SU-DHL-6 (cell line): Measurements from ENCODE around the gene MAPK8.

Experiments
- H2AFZ ChIP-seq: fragments of 200-600 bp; sonication (generic); 2 replicates; pipeline ENCODE4 v1.6.1; 2014; ENCODE audit warnings: low read depth, mild to moderate bottlenecking, moderate library complexity, mixed read lengths, antibody characterized with exemption, low read length; ENCODE audit not compliant: severe bottlenecking
- H3F3A ChIP-seq: fragments of 200-600 bp; shearing (Covaris generic); 2 replicates; pipeline ENCODE4 v1.6.0; 2016; ENCODE audit warnings: antibody characterized with exemption, mild to moderate bottlenecking; ENCODE audit not compliant: insufficient read depth
- H3K27ac ChIP-seq: fragments of 200-600 bp; sonication (generic); 2 replicates; pipeline ENCODE4 v1.5.1; 2016; ENCODE audit warnings: low read depth, mild to moderate bottlenecking, low read length, moderate library complexity, mixed read lengths
- H3K27me3 ChIP-seq: fragments of 200-600 bp; sonication (generic), shearing (Covaris generic); 2 replicates; pipeline ENCODE4 v1.6.0; 2014; ENCODE audit warnings: mild to moderate bottlenecking, low read length
- H3K36me3 ChIP-seq: fragments of 200-600 bp; sonication (generic); 2 replicates; pipeline ENCODE4 v1.6.1; 2014; ENCODE audit warnings: mild to moderate bottlenecking, low read length, mixed read lengths
- H3K4me2 ChIP-seq: fragments of 300-600, 200-600 bp; shearing (Covaris generic), sonication (generic); 2 replicates; pipeline ENCODE4 v1.6.0; 2014; ENCODE audit warnings: low read length, low read depth, mild to moderate bottlenecking; ENCODE audit not compliant: poor library complexity, severe bottlenecking
- H3K4me3 ChIP-seq: fragments of 200-600 bp; sonication (generic); 2 replicates; pipeline ENCODE4 v1.5.1; 2014; ENCODE audit warnings: antibody characterized with exemption, low read length, mild to moderate bottlenecking, mixed read lengths; ENCODE audit not compliant: insufficient read depth, poor library complexity, severe bottlenecking
- H3K79me2 ChIP-seq: fragments of 200-600 bp; sonication (generic); 2 replicates; pipeline ENCODE4 v1.6.1; 2014; ENCODE audit warnings: mild to moderate bottlenecking, low read length, moderate library complexity; ENCODE audit not compliant: insufficient read depth
- H3K9ac ChIP-seq: fragments of 200-600 bp; sonication (generic); 2 replicates; pipeline ENCODE4 v1.7.0; 2014; ENCODE audit warnings: mild to moderate bottlenecking, low read length
- H3K9me2 ChIP-seq: fragments of 200-600 bp; sonication (generic); replicated peaks from 2 replicates; pipeline ENCODE4 v1.6.1; 2014; ENCODE audit warnings: low read length; ENCODE audit not compliant: insufficient read depth
- H3K9me3 ChIP-seq: fragments of 200-600 bp; sonication (generic); 2 replicates; pipeline ENCODE4 v1.6.1; 2014; ENCODE audit warnings: low read length, mixed read lengths; ENCODE audit not compliant: insufficient read depth
- H4K20me1 ChIP-seq: fragments of 200-600 bp; sonication (generic); 2 replicates; pipeline ENCODE4 v1.6.1; 2014; ENCODE audit warnings: low read depth, mild to moderate bottlenecking, antibody characterized with exemption, low read length, moderate library complexity, mixed read lengths
- CTCF ChIP-seq: fragments of 200-600 bp; sonication (generic); IDR thresholded peaks from one replicate; pipeline ENCODE4 v1.5.1; 2017; ENCODE audit warnings: antibody characterized with exemption, mild to moderate bottlenecking, low read length, moderate library complexity; ENCODE audit not compliant: insufficient read depth, poor library complexity, severe bottlenecking
- EZH2phosphoT487 ChIP-seq: fragments of 200-600 bp; sonication (generic), shearing (Covaris generic); conservative IDR thresholded peaks from 2 replicates; pipeline ENCODE4 v1.6.1; 2018; ENCODE audit warnings: mild to moderate bottlenecking, antibody characterized with exemption, low read length, moderate library complexity, mixed read lengths

Gene MAPK8

DNA sequence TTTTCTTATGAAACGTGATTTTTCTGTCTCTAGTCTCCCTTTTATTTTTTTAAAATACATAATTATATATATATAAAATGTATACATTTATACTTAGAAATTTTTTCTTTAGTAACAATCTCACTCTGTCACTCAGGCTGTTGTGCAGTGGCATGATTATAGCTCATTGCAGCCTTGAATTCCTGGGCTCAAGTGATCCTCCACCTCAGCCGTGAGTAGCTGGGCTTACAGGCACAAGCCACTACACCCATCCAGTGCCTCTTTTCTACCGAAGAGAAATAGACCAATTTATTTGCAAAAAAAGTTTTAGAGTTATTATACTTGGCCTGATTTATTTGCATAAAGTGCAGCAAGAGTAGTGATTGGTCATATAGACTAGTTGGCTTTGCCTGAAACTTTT lies 72.2 kb downstream of the MAPK8 start:
- no peak overlapping the region for H3K27ac ChIP-seq
- H3K4me3 ChIP-seq, result no peak overlapping the region
- no peak overlapping the region for H3K9ac ChIP-seq
- H3K9me3 ChIP-seq, result peaks cover 5% of the 10 kb centered on the region; the same call in 1 of the 2 replicates
- no peaks in the 10 kb centered on the region for H3K27me3 ChIP-seq
- H3K9me2 ChIP-seq, result no peaks in the 10 kb centered on the region
- H2AFZ ChIP-seq, result no peak overlapping the region
- TF ChIP-seq CTCF (no peak), EZH2phosphoT487 (no peak)
- H4K20me1 ChIP-seq, result no peaks in the 10 kb centered on the region
- no peak overlapping the region for H3K4me2 ChIP-seq
- H3F3A ChIP-seq, result no peaks in the 10 kb centered on the region
- H3K79me2 ChIP-seq, result no peaks in the 10 kb centered on the region
- H3K36me3 ChIP-seq, result 0 out of 2 replicates have a peak, but pooled peaks cover 3% of the 10 kb centered on the region

- H3K79me2 ChIP-seq, result no peaks in the 10 kb centered on the region
These were observed 75.5 kb downstream of the MAPK8 start for GRCh38 chr10:48381971-48382370.

DNA sequence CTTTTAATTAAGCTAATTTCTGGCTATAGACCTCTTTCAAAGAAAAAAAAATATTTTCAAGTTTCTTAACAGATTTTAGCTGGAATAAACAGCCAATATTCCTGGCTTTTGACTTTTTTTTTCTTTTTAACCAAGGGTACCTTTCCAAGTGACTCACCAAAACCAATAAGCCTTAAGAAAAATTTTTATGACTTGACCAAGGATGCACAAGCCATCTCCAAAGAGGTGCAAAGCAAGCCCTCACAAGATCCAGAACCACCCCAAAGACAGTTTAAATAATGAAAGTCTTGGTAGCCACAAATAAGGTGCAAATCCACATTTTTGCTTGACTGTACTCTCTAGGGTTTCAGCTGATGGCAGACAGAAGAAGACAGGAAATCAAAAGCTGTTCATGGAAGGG lies 76.5 kb downstream of the MAPK8 start:
- no peaks in the 10 kb centered on the region for H3K27me3 ChIP-seq
- no peak overlapping the region for H3K4me2 ChIP-seq
- no peaks in the 10 kb centered on the region for H3K79me2 ChIP-seq
- H2AFZ ChIP-seq, result no peak overlapping the region
- TF ChIP-seq CTCF (no peak), EZH2phosphoT487 (no peak)
- no peaks in the 10 kb centered on the region for H4K20me1 ChIP-seq
- H3K36me3 ChIP-seq, result 0 out of 2 replicates have a peak, but pooled peaks cover 3% of the 10 kb centered on the region
- no peak overlapping the region for H3K27ac ChIP-seq
- H3K4me3 ChIP-seq, result no peak overlapping the region
- no peaks in the 10 kb centered on the region for H3F3A ChIP-seq
- H3K9ac ChIP-seq, result no peak overlapping the region
- H3K9me3 ChIP-seq, result peaks cover 5% of the 10 kb centered on the region; the same call in 1 of the 2 replicates
- H3K9me2 ChIP-seq, result no peaks in the 10 kb centered on the region

More at GRCh38 chr10:48381971-48382370, 75.5 kb downstream of the MAPK8 start:
- Histone ChIP-seq H4K20me1 (no peaks in the 10 kb centered on the region), H3K9ac (no peak overlapping the region), H3F3A (no peaks in the 10 kb centered on the region), H3K27me3 (no peaks in the 10 kb centered on the region), H2AFZ (no peak overlapping the region), H3K4me3 (no peak overlapping the region), H3K36me3 (0 out of 2 replicates have a peak, but pooled peaks cover 3% of the 10 kb centered on the region), H3K9me2 (no peaks in the 10 kb centered on the region), H3K27ac (no peak overlapping the region), H3K4me2 (no peak overlapping the region), H3K9me3 (peaks cover 5% of the 10 kb centered on the region; the same call in 1 of the 2 replicates)
- TF ChIP-seq CTCF (no peak), EZH2phosphoT487 (no peak)
